ENCODE measurements around the gene PPP6R2. TPM values are rescaled to one million over a fixed set of nuclear protein-coding genes. Genes with fewer than 3 reads are reported as not detected.
A peak's percentile ranks its signal among the peaks of the same experiment; 100 is the strongest.

Gene PPP6R2
- total and polyA plus RNA-seq, 9 of the 15 experiments (the other 6 are each of a cell fraction or from before 2014, with no cell fraction given), result 0.32 to 39.8 (median 21.4) TPM

GRCh38 chr22:50296658-50297490, 46.3 kb upstream of the PPP6R2 start:
- intact Hi-C loops (cut with micrococcal nuclease), result no loop called here
- ChIA-PET POLR2A (interaction anchor here (0.7 kb wide), 2 partner anchors 12 to 545 kb away, joined by 4 to 5 read pairs; no protein-coding TSS in a partner anchor), CTCF (ENCODE audit: low intra/inter-chr PET ratio) (no interaction called here)
- Histone ChIP-seq H3K27ac (ENCODE audit: extremely low read depth, low read depth, low read length) (no peak overlapping the region), H3K4me1 (replicated peaks in 1 of 2; ENCODE audit: control insufficient read depth in 2 of 2, insufficient read depth in 2 of 2, low read length in 2 of 2) (peaks cover 0 to 55% of the 10 kb centered on the region in 2 experiments; a peak in 2 of 5 replicates), H3K9ac (ENCODE audit: insufficient read depth in 1 of 2, low read depth in 2 of 2, low read length in 2 of 2) (peak overlapping the region in 1 of 2 experiments; percentile 58; a peak in 2 of 4 replicates), H4K20me1 (replicated peaks; ENCODE audit: control insufficient read depth, insufficient read depth, low read length) (no peaks in the 10 kb centered on the region), H2AFZ (ENCODE audit: low read depth, low read length) (no peak overlapping the region), H3K36me3 (ENCODE audit: control insufficient read depth, insufficient read depth, low read length) (no peaks in the 10 kb centered on the region; the same call in 2 of the 3 replicates), H3K27me3 (ENCODE audit: control insufficient read depth in 2 of 2, insufficient read depth in 2 of 2, low read length in 2 of 2) (no peaks in the 10 kb centered on the region), H3K9me3 (replicated peaks; ENCODE audit: control insufficient read depth, insufficient read depth, low read depth, low read length) (no peaks in the 10 kb centered on the region), H3K4me2 (ENCODE audit: insufficient read depth, low read length) (no peak overlapping the region), H3K79me2 (ENCODE audit: control insufficient read depth, insufficient read depth, low read length) (peaks cover 22% of the 10 kb centered on the region; the same call in 2 of the 3 replicates), H3K4me3 (no peak overlapping the region), H3K9me1 (ENCODE audit: control insufficient read depth, insufficient read depth, low read length) (no peaks in the 10 kb centered on the region)
- ATAC-seq, result no peak
- in situ Hi-C loops (cut with MboI), result no loop called here
- no TSS peak for BruUV-seq (replicated peaks)
- TF ChIP-seq TFAM (CRISPR knock-in tag; conservative IDR thresholded peaks at IDR 0.05), result no peak
- TF ChIP-seq COPS2 (conservative IDR thresholded peaks at IDR 0.05), result no peak
- no peak for TF ChIP-seq RFX7 (CRISPR knock-in tag; IDR thresholded peaks at IDR 0.05)
- TF ChIP-seq EGR1 (conservative IDR thresholded peaks at IDR 0.05), result peak; percentile 39; the same call in 1 of the 2 replicates
- no peak for TF ChIP-seq ZNF668 (CRISPR knock-in tag; IDR thresholded peaks at IDR 0.05)
- no peak for TF ChIP-seq SRSF9 (IDR thresholded peaks at IDR 0.05; ENCODE audit: borderline replicate concordance, low read depth, low read length)
- no peak for TF ChIP-seq ATF7 (IDR thresholded peaks at IDR 0.05)
- no peak for TF ChIP-seq FOXP1 (CRISPR knock-in tag; IDR thresholded peaks at IDR 0.05)
- 73% methylated on average over 19 of the region's 29 CpGs for WGBS (ENCODE audit: insufficient coverage, low coverage, missing lambda C conversion rate)
- FAIRE-seq, result no peak
- DNase-seq (ENCODE audit: extremely low read depth in 1 of 4, low spot score in 3 of 4), result peak in 2 of 4 experiments; percentile 31 to 32
